HepG2 (cell line): ENCODE measurements around the gene PPP1R18. TPM values are rescaled to one million over a fixed set of nuclear protein-coding genes. Genes with fewer than 3 reads are reported as not detected.

ENCODE experiments used
- CBFB ChIP-seq: sonication (generic); formaldehyde crosslinking; IDR thresholded peaks from 2 replicates; pipeline ENCODE4 v1.4.0; 2020; ENCODE audit warnings: missing genetic modification reagents
- CHD4 ChIP-seq: fragments of 200-600 bp; sonication (generic); IDR thresholded peaks from 2 replicates; pipeline ENCODE4 v1.7.0; 2017; ENCODE audit warnings: mild to moderate bottlenecking, low read length, borderline replicate concordance
- FOSL2 ChIP-seq: sonication (generic); formaldehyde crosslinking; IDR thresholded peaks from 2 replicates; pipeline ENCODE4 v1.4.0; 2020; ENCODE audit warnings: missing genetic modification reagents
- HCFC1 ChIP-seq: fragments of 150-350 bp; IDR thresholded peaks from 2 replicates; pipeline ENCODE4 v1.6.1; 2014; ENCODE audit warnings: low read depth, low read length
- HDAC6 ChIP-seq: fragments of 200-600 bp; sonication (generic); IDR thresholded peaks from 2 replicates; pipeline ENCODE4 v1.7.0; 2017; ENCODE audit warnings: mild to moderate bottlenecking, antibody characterized with exemption, low read length, low read depth
- HNRNPUL1 ChIP-seq: fragments of 200-400 bp; formaldehyde crosslinking; IDR thresholded peaks from 2 replicates; pipeline ENCODE4 v1.6.1; 2017; ENCODE audit warnings: low read depth, mild to moderate bottlenecking, low read length, moderate library complexity
- KAT8 ChIP-seq: IDR thresholded peaks from 2 replicates; pipeline ENCODE4 v1.6.1; 2016; ENCODE audit warnings: missing genetic modification reagents, missing compliant biosample characterization
- KLF11 ChIP-seq: IDR thresholded peaks from 2 replicates; pipeline ENCODE4 v1.6.1; 2016; ENCODE audit warnings: missing compliant biosample characterization
- MNT ChIP-seq: fragments of 450-650 bp; IDR thresholded peaks from 2 replicates; pipeline ENCODE4 v1.6.1; 2016
- MXD1 ChIP-seq: sonication (generic); formaldehyde crosslinking; IDR thresholded peaks from 2 replicates; pipeline ENCODE4 v1.4.0; 2020; ENCODE audit warnings: mild to moderate bottlenecking, missing genetic modification reagents
- NFE2 ChIP-seq: sonication (generic); formaldehyde crosslinking; IDR thresholded peaks from 2 replicates; pipeline ENCODE4 v1.4.0; 2020; ENCODE audit warnings: missing genetic modification reagents
- NR1H2 ChIP-seq: sonication (generic); formaldehyde crosslinking; IDR thresholded peaks from 2 replicates; pipeline ENCODE4 v1.8.1; 2022; ENCODE audit warnings: low read depth, missing genetic modification reagents, borderline replicate concordance
- NR2F2 ChIP-seq: IDR thresholded peaks from 2 replicates; pipeline ENCODE4 v1.6.1; 2012; ENCODE audit warnings: low read depth, inconsistent platforms, borderline replicate concordance
- PHF8 ChIP-seq: sonication (generic); formaldehyde crosslinking; IDR thresholded peaks from 2 replicates; pipeline ENCODE4 v1.5.0; 2020; ENCODE audit warnings: missing genetic modification reagents
- POLR2AphosphoS5 ChIP-seq: IDR thresholded peaks from 2 replicates; pipeline ENCODE4 v1.6.1; 2012; ENCODE audit warnings: low read depth, low read length
- TBP ChIP-seq: sonication (generic); formaldehyde crosslinking; IDR thresholded peaks from 2 replicates; pipeline ENCODE4 v1.5.0; 2020; ENCODE audit warnings: missing genetic modification reagents
- ZBTB39 ChIP-seq: sonication (generic); formaldehyde crosslinking; IDR thresholded peaks from 2 replicates; pipeline ENCODE4 v1.5.0; 2020; ENCODE audit warnings: missing genetic modification reagents
- ZHX1 ChIP-seq: sonication (generic); formaldehyde crosslinking; IDR thresholded peaks from 2 replicates; pipeline ENCODE4 v1.8.1; 2022; ENCODE audit warnings: low read depth, mild to moderate bottlenecking, missing genetic modification reagents
- ZNF260 ChIP-seq: sonication (generic); formaldehyde crosslinking; IDR thresholded peaks from 2 replicates; pipeline ENCODE4 v1.4.0; 2020; ENCODE audit warnings: missing genetic modification reagents, low read depth, mild to moderate bottlenecking, borderline replicate concordance
- ZNF616 ChIP-seq: sonication (generic); formaldehyde crosslinking; IDR thresholded peaks from 2 replicates; pipeline ENCODE4 v1.5.0; 2020; ENCODE audit warnings: low read depth, mild to moderate bottlenecking, missing genetic modification reagents
- ZNF644 ChIP-seq: IDR thresholded peaks from 2 replicates; pipeline ENCODE4 v1.6.1; 2016; ENCODE audit warnings: low read depth
- ZNF740 ChIP-seq: sonication (generic); formaldehyde crosslinking; IDR thresholded peaks from 2 replicates; pipeline ENCODE4 v1.4.0; 2020; ENCODE audit warnings: missing genetic modification reagents
- ZNF746 ChIP-seq: sonication (generic); formaldehyde crosslinking; IDR thresholded peaks from 2 replicates; pipeline ENCODE4 v1.8.0; 2022; ENCODE audit warnings: mild to moderate bottlenecking, missing genetic modification reagents
- ZSCAN9 ChIP-seq: IDR thresholded peaks from 2 replicates; pipeline ENCODE4 v1.6.1; 2016; ENCODE audit warnings: borderline replicate concordance
- polyA plus RNA-seq, 8 experiments: library from polyadenylated mRNA; depleted of rRNA in 3 of 8; stranded (reverse) in 7 of 8; unstranded in 1 of 8; fragments of >200 nt; fragmentation: Illumina TruSeq in 4 of 8; extraction: Trizol in 4 of 8; gene quantifications; 2 replicates each; pipeline versions ENCODE4 v1.2.1 to v1.2.3, GENCODE V29; 2011 to 2016; ENCODE audit warnings: low read depth in 4 of 8, missing spikeins in 1 of 8, mixed read lengths in 1 of 8; ENCODE audit not compliant: insufficient read depth in 1 of 8
- total RNA-seq, 5 experiments: library from RNA; depleted of rRNA; stranded (reverse); fragments of >200 nt; fragmentation: Illumina TruSeq; extraction: Trizol; gene quantifications; 2 replicates each; pipeline ENCODE4 v1.2.3, GENCODE V29; 2016; ENCODE audit warnings: low read depth in 1 of 5

The PPP1R18 gene
- total and polyA plus RNA-seq, 2 of the 13 experiments (the other 11 are each of a cell fraction or from before 2014, with no cell fraction given), result 4.9 to 9.2 TPM

GRCh38 chr6:30719791-30720737 lies 33.6 kb upstream of the PPP1R18 start, which contains the start of gene TUBB (continued):
- TF ChIP-seq MNT, result peak; percentile 80
- TF ChIP-seq MXD1 (CRISPR knock-in tag), result no peak
- TF ChIP-seq HCFC1, result peak; percentile 88
- no peak for TF ChIP-seq KLF11 (CRISPR knock-in tag)
- TF ChIP-seq POLR2AphosphoS5, result peak; percentile 99
- no peak for TF ChIP-seq ZHX1 (CRISPR knock-in tag)
- TF ChIP-seq ZNF740 (CRISPR knock-in tag), result peak; percentile 62; the same call in 1 of the 2 replicates
- TF ChIP-seq TBP, result no peak
- peak; percentile 92 for TF ChIP-seq HDAC6
- TF ChIP-seq CHD4, result 0 out of 2 replicates have a peak, but pooled peaks have one; percentile 48
- TF ChIP-seq NR2F2, result peak; percentile 6; the same call in 1 of the 2 replicates
- TF ChIP-seq CBFB (CRISPR knock-in tag), result no peak; the same call in 1 of the 2 replicates
- peak; percentile 82; the same call in 1 of the 2 replicates for TF ChIP-seq ZSCAN9 (CRISPR knock-in tag)
- TF ChIP-seq NFE2 (CRISPR knock-in tag), result no peak
- TF ChIP-seq ZNF616 (CRISPR knock-in tag), result no peak
- peak; percentile 67 for TF ChIP-seq PHF8 (CRISPR knock-in tag)
- peak; percentile 35; the same call in 1 of the 2 replicates for TF ChIP-seq ZNF746
- TF ChIP-seq ZNF260 (CRISPR knock-in tag), result no peak
- no peak for TF ChIP-seq ZNF644
- TF ChIP-seq ZBTB39, result no peak
- peak; percentile 54 for TF ChIP-seq FOSL2 (CRISPR knock-in tag)
- TF ChIP-seq HNRNPUL1, result no peak
- TF ChIP-seq KAT8 (CRISPR knock-in tag), result peak; percentile 25
- TF ChIP-seq NR1H2, result no peak
